H1 (cell line): ENCODE measurements around the gene ZDHHC3. TPM values are rescaled to one million over a fixed set of nuclear protein-coding genes. Genes with fewer than 3 reads are reported as not detected.

Experiments used
- CTCF ChIA-PET: fragments of 300-600 bp; sonication (Branson Sonifier 250); formaldehyde crosslinking; loops from one replicate; lab custom pipeline; 2021; ENCODE audit not compliant: partially characterized antibody; lab: Charles Lee
- POLR2A ChIA-PET: fragments of 300-600 bp; sonication (Branson Sonifier 250); formaldehyde crosslinking; loops from one replicate; lab custom pipeline; 2021; ENCODE audit warnings: inconsistent platforms; ENCODE audit not compliant: partially characterized antibody; lab: Charles Lee
- DNase-seq, 2 experiments: peaks; one replicate each; pipeline versions ENCODE4 v3.0.0 to v3.0.0-alpha.2; 2010 to 2022; ENCODE audit warnings: low spot score in 2 of 2, low read depth in 1 of 2, mixed read lengths in 1 of 2
- FAIRE-seq: peaks from 2 replicates; lab custom pipeline; 2011; peaks lifted over from hg19 to GRCh38; lab: Jason Lieb, UNC
- H2AFZ ChIP-seq: 2 replicates; pipeline ENCODE4 v1.8.1; 2012; ENCODE audit warnings: low read length, inconsistent platforms
- H2AK5ac ChIP-seq: 2 replicates; pipeline ENCODE4 v1.6.1; 2013; ENCODE audit warnings: low read depth, low read length
- H2BK120ac ChIP-seq: replicated peaks from 2 replicates; pipeline ENCODE3; 2013; ENCODE audit warnings: low read depth, low read length, inconsistent platforms
- H2BK12ac ChIP-seq: 2 replicates; pipeline ENCODE4 v1.6.1; 2013; ENCODE audit warnings: low read depth, low read length
- H2BK15ac ChIP-seq: 2 replicates; pipeline ENCODE4 v1.6.1; 2013; ENCODE audit warnings: low read length
- H2BK20ac ChIP-seq: 2 replicates; pipeline ENCODE4 v1.6.1; 2013; ENCODE audit warnings: low read length
- H2BK5ac ChIP-seq: 2 replicates; pipeline ENCODE4 v1.6.1; 2013; ENCODE audit warnings: low read depth, low read length
- H3K14ac ChIP-seq: 2 replicates; pipeline ENCODE4 v1.6.1; 2013; ENCODE audit warnings: inconsistent platforms; ENCODE audit not compliant: insufficient read length
- H3K18ac ChIP-seq: 2 replicates; pipeline ENCODE4 v1.6.1; 2013; ENCODE audit warnings: low read length; ENCODE audit errors: extremely low read depth
- H3K23ac ChIP-seq: 2 replicates; pipeline ENCODE4 v1.6.1; 2013; ENCODE audit warnings: inconsistent platforms; ENCODE audit not compliant: insufficient read length
- H3K23me2 ChIP-seq: 2 replicates; pipeline ENCODE4 v1.6.1; 2013; ENCODE audit warnings: low read depth, low read length
- H3K27ac ChIP-seq: 2 replicates; pipeline ENCODE4 v1.6.1; 2011; ENCODE audit warnings: low read depth, low read length, inconsistent platforms
- H3K27me3 ChIP-seq, 4 experiments: replicated peaks in 1 of 4; 1 replicate in 1 of 4; 2 replicates in 3 of 4; pipeline versions ENCODE4 v1.6.1 to v1.8.1; 2011 to 2013; ENCODE audit warnings: low read length in 3 of 4, mild to moderate bottlenecking in 3 of 4, inconsistent platforms in 2 of 4, mixed read lengths in 2 of 4, moderate library complexity in 1 of 4; ENCODE audit not compliant: control insufficient read depth in 3 of 4, insufficient read depth in 3 of 4; ENCODE audit errors: extremely low read depth in 1 of 4
- H3K36me3 ChIP-seq, 4 experiments: 2 replicates each; pipeline versions ENCODE4 v1.6.1 to v1.8.1; 2011 to 2013; ENCODE audit warnings: mild to moderate bottlenecking in 4 of 4, low read length in 3 of 4, moderate library complexity in 2 of 4, control low read depth in 1 of 4, inconsistent platforms in 1 of 4; ENCODE audit not compliant: insufficient read depth in 4 of 4, control insufficient read depth in 2 of 4
- H3K4ac ChIP-seq: replicated peaks from 2 replicates; pipeline ENCODE3; 2013; ENCODE audit warnings: low read length, low read depth, mixed read lengths, inconsistent platforms; ENCODE audit not compliant: insufficient read length
- H3K4me1 ChIP-seq, 4 experiments: replicated peaks in 1 of 4; 1 replicate in 1 of 4; 2 replicates in 3 of 4; pipeline versions ENCODE4 v1.6.1 to v1.8.1; 2011 to 2013; ENCODE audit warnings: low read length in 3 of 4, inconsistent platforms in 2 of 4, mixed read lengths in 1 of 4; ENCODE audit not compliant: insufficient read depth in 4 of 4, control insufficient read depth in 3 of 4
- H3K4me2 ChIP-seq, 2 experiments: 2 replicates each; pipeline versions ENCODE4 v1.6.1 to v1.8.1; 2011 to 2013; ENCODE audit warnings: low read depth in 2 of 2, low read length in 2 of 2, control low read depth in 1 of 2, inconsistent platforms in 1 of 2, mild to moderate bottlenecking in 1 of 2; ENCODE audit not compliant: insufficient read depth in 1 of 2
- H3K4me3 ChIP-seq, 4 experiments: fragments of 200-600, 300-600 bp in 1 of 4; sonication (generic), shearing (Covaris generic), sonication (Bioruptor Twin) in 1 of 4; 2 replicates each; pipeline versions ENCODE4 v1.5.1 to v1.8.1; 2011 to 2016; ENCODE audit warnings: low read length in 4 of 4, low read depth in 3 of 4, control low read depth in 2 of 4, inconsistent platforms in 2 of 4, mild to moderate bottlenecking in 2 of 4, mixed read lengths in 1 of 4, moderate library complexity in 1 of 4; ENCODE audit not compliant: insufficient read depth in 2 of 4; ENCODE audit errors: extremely low read depth in 1 of 4
- H3K56ac ChIP-seq: replicated peaks from 2 replicates; pipeline ENCODE3; 2013; ENCODE audit warnings: low read depth, mild to moderate bottlenecking, mixed read lengths, low read length, inconsistent platforms; ENCODE audit not compliant: insufficient read length
- H3K79me1 ChIP-seq: 2 replicates; pipeline ENCODE4 v1.6.1; 2013; ENCODE audit warnings: low read depth, low read length, control low read depth
- H3K79me2 ChIP-seq, 2 experiments: 2 replicates each; pipeline versions ENCODE4 v1.6.1 to v1.8.1; 2012 to 2013; ENCODE audit warnings: low read length in 2 of 2, mild to moderate bottlenecking in 2 of 2, inconsistent platforms in 1 of 2; ENCODE audit not compliant: insufficient read depth in 2 of 2, control insufficient read depth in 1 of 2
- H3K9ac ChIP-seq, 4 experiments: replicated peaks in 1 of 4; 1 replicate in 1 of 4; 2 replicates in 3 of 4; pipeline versions ENCODE4 v1.6.1 to v1.8.1; 2011 to 2013; ENCODE audit warnings: low read depth in 3 of 4, low read length in 3 of 4, control low read depth in 2 of 4, mild to moderate bottlenecking in 2 of 4, moderate library complexity in 2 of 4, inconsistent platforms in 1 of 4; ENCODE audit errors: extremely low read depth in 1 of 4
- H3K9me3 ChIP-seq, 2 experiments: 2 replicates each; pipeline versions ENCODE4 v1.6.1 to v1.8.1; 2012 to 2013; ENCODE audit warnings: mild to moderate bottlenecking in 2 of 2, moderate library complexity in 2 of 2, control low read depth in 1 of 2, inconsistent platforms in 1 of 2, low read depth in 1 of 2, low read length in 1 of 2, mixed read lengths in 1 of 2; ENCODE audit not compliant: insufficient read depth in 2 of 2
- H4K20me1 ChIP-seq, 2 experiments: replicated peaks in 1 of 2; 2 replicates each; pipeline versions ENCODE3 to v1.8.1; 2011 to 2013; ENCODE audit warnings: inconsistent platforms in 2 of 2, low read length in 2 of 2, mild to moderate bottlenecking in 1 of 2; ENCODE audit not compliant: insufficient read depth in 2 of 2, control insufficient read depth in 1 of 2
- H4K5ac ChIP-seq: 2 replicates; pipeline ENCODE4 v1.6.1; 2013; ENCODE audit warnings: low read length, low read depth, mixed read lengths, inconsistent platforms; ENCODE audit not compliant: insufficient read length
- H4K8ac ChIP-seq: 2 replicates; pipeline ENCODE4 v1.8.0; 2013; ENCODE audit warnings: mild to moderate bottlenecking, moderate library complexity, low read length, inconsistent platforms; ENCODE audit not compliant: insufficient read depth; ENCODE audit errors: extremely low read depth
- H4K91ac ChIP-seq: replicated peaks from 2 replicates; pipeline ENCODE3; 2013; ENCODE audit warnings: low read length, mixed read lengths, inconsistent platforms; ENCODE audit not compliant: insufficient read length
- BACH1 ChIP-seq: IDR thresholded peaks from 2 replicates; pipeline ENCODE4 v1.6.1; 2012; ENCODE audit warnings: low read length, improper control_type of control experiment
- CEBPB ChIP-seq: IDR thresholded peaks from 2 replicates; pipeline ENCODE4 v1.6.1; 2012; ENCODE audit warnings: low read depth, low read length
- NRF1 ChIP-seq: IDR thresholded peaks from 2 replicates; pipeline ENCODE4 v1.6.1; 2011; ENCODE audit warnings: mild to moderate bottlenecking, low read depth, low read length, improper control_type of control experiment
- POLR2AphosphoS5 ChIP-seq: IDR thresholded peaks from 2 replicates; pipeline ENCODE4 v1.6.1; 2011; ENCODE audit warnings: low read depth, low read length
- RAD21 ChIP-seq, 2 experiments: IDR thresholded peaks in 1 of 2; conservative IDR thresholded peaks in 1 of 2; 2 replicates each; pipeline ENCODE4 v1.6.1; 2011; ENCODE audit warnings: low read depth in 2 of 2, low read length in 2 of 2, improper control_type of control experiment in 1 of 2, inconsistent platforms in 1 of 2, mild to moderate bottlenecking in 1 of 2, moderate library complexity in 1 of 2
- SP1 ChIP-seq: IDR thresholded peaks from 2 replicates; pipeline ENCODE4 v1.6.1; 2011; ENCODE audit warnings: low read depth, low read length
- SUZ12 ChIP-seq: fragments of 200-600 bp; sonication (generic); IDR thresholded peaks from 2 replicates; pipeline ENCODE4 v1.6.1; 2012; ENCODE audit warnings: mild to moderate bottlenecking, inconsistent platforms, low read length, moderate library complexity, mixed read lengths
- TAF1 ChIP-seq: IDR thresholded peaks from 2 replicates; pipeline ENCODE4 v1.6.1; 2011; ENCODE audit warnings: mild to moderate bottlenecking, low read depth, low read length
- TCF12 ChIP-seq: IDR thresholded peaks from 2 replicates; pipeline ENCODE4 v1.6.1; 2011; ENCODE audit warnings: low read depth, mild to moderate bottlenecking, low read length
- WGBS, 2 experiments: shearing (Covaris generic) in 1 of 2; methylation state at CpG; one replicate each; pipeline versions ENCODE4 v1.1.6 to v1.1.7; 2013 to 2015; ENCODE audit warnings: low lambda C conversion rate in 2 of 2, mixed read lengths in 2 of 2, inconsistent platforms in 1 of 2, low coverage in 1 of 2, missing lambda C conversion rate in 1 of 2; ENCODE audit not compliant: insufficient replicate concordance in 2 of 2, insufficient coverage in 1 of 2, insufficient read length in 1 of 2; ENCODE audit errors: extremely low coverage in 1 of 2, missing lambda C conversion rate in 1 of 2; 5-methylcytosine and 5-hydroxymethylcytosine counted together
- polyA plus RNA-seq, 7 experiments: library from polyadenylated mRNA; depleted of rRNA in 3 of 7; stranded (reverse) in 5 of 7; unstranded in 2 of 7; fragments of >200 nt in 5 of 7; fragments of 200-250 nt in 2 of 7; gene quantifications; 1 replicate in 5 of 7; 2 replicates in 1 of 7; 4 replicates in 1 of 7; pipeline versions ENCODE4 v1.2.1 to v1.2.3, GENCODE V29; 2011 to 2013; ENCODE audit warnings: missing spikeins in 2 of 7, mixed read lengths in 2 of 7
- total RNA-seq: library from RNA; stranded (reverse); fragmentation: NEBNext Ultra II Directional; extraction: Animal tissue kit (Norgen Biotek cat#: 25700); gene quantifications from 2 replicates; pipeline ENCODE4 v1.2.1, GENCODE V29; 2021

Gene ZDHHC3
- total and polyA plus RNA-seq, 2 of the 8 experiments (the other 6 are each of a cell fraction or from before 2014, with no cell fraction given) = 77.4 to 88.7 TPM

- no peaks in the 10 kb centered on the region for H3K27me3 ChIP-seq
- 94% methylated on average over 3 of the region's 3 CpGs; no CpG with 5 or more reads in 1 of the 2 experiments for WGBS, 2 experiments
- no peaks in the 10 kb centered on the region for H3K36me3 ChIP-seq
- no peak overlapping the region for H2AFZ ChIP-seq
- FAIRE-seq (no peak), DNase-seq (no peak)
- no peak overlapping the region for H2BK120ac ChIP-seq
- no peaks in the 10 kb centered on the region for H3K4me1 ChIP-seq
- H2BK15ac ChIP-seq = no peak overlapping the region
- no peak overlapping the region for H3K23ac ChIP-seq
- no peak overlapping the region for H2BK12ac ChIP-seq
- TF ChIP-seq CEBPB (no peak), NRF1 (no peak), TCF12 (no peak), POLR2AphosphoS5 (no peak), SUZ12 (no peak), TAF1 (no peak), BACH1 (no peak), SP1 (no peak), RAD21 (IDR thresholded peaks at IDR 0.05 in 1 of 2, conservative IDR thresholded peaks at IDR 0.05 in 1 of 2; ENCODE audit: low read depth in 2 of 2, low read length in 2 of 2) (no peak)
- H4K5ac ChIP-seq = no peak overlapping the region
- H4K91ac ChIP-seq = no peak overlapping the region
- H4K8ac ChIP-seq = no peak overlapping the region
- no peak overlapping the region for H3K14ac ChIP-seq
- H3K4me2 ChIP-seq = no peak overlapping the region
- no peak overlapping the region for H3K4ac ChIP-seq
- H4K20me1 ChIP-seq = peaks cover 1 to 2% of the 10 kb centered on the region in 2 experiments
- no peak overlapping the region for H2BK5ac ChIP-seq
- H3K79me1 ChIP-seq = peaks cover 8% of the 10 kb centered on the region
- POLR2A ChIA-PET = no interaction called here
- H2BK20ac ChIP-seq = no peak overlapping the region
- CTCF ChIA-PET = interaction anchor here (2.2 to 2.8 kb wide), 2 partner anchors 7 to 52 kb away, joined by 4 to 7 read pairs; no protein-coding TSS in a partner anchor
- no peaks in the 10 kb centered on the region for H3K9me3 ChIP-seq
- no peak overlapping the region for H3K56ac ChIP-seq
- no peak overlapping the region for H3K4me3 ChIP-seq
- H2AK5ac ChIP-seq = no peak overlapping the region
- H3K18ac ChIP-seq = no peak overlapping the region
- no peak overlapping the region for H3K27ac ChIP-seq
- H3K79me2 ChIP-seq = peaks cover 1 to 93% of the 10 kb centered on the region in 2 experiments
- no peak overlapping the region for H3K9ac ChIP-seq
- no peaks in the 10 kb centered on the region for H3K23me2 ChIP-seq
Measured at GRCh38 chr3:44966795-44967278, 9.1 kb downstream of the ZDHHC3 start.
